NCI-H1436 (cell line): ENCODE results near the gene LURAP1L.
A peak's percentile ranks its signal among the peaks of the same experiment; 100 is the strongest.

Experiments
- DNase-seq: peaks from one replicate; lab custom pipeline; 2025; lab: John Stamatoyannopoulos, UW

LURAP1L gene

DNA sequence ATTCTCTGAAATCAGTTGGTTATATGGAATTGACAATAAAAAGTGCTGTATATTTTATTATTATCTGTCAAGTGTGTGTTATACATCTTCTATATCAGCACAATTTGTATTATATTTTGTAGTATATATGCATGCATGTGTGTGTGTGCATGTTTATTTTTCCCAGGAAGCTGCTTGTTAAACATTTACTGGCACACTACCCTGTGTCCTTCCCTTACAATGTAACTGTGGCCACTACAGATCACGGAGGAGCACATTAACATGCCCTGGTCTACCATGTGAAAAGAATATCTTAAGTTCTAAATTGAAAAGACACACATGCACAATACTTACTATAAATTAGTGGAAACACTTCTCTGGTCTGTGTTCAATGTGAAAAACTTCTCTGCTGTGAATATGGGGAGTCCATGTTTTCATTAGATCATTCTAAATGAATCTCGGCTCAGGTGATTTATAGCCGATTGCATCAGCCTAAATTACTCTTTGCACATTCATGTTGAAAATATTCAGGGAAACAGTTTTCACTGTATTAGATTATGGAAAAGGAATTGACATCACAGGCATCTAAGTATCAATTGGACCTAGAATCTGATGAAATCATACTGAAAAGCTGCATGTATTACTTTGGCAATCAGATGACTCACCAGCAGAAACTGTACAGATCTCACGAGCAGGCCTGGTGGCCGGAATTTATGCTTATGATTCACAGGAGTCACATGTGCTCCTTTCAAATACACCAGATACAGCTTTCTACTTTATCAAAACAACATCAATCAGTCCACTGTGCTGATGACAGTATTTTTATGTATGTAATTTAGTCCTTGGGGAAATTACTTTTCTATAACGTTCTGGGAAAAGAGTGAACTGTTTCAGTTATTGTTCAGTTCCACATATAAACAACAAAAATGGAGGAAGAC is 39.4 kb downstream of the LURAP1L start:
- peak; percentile 50 for DNase-seq

DNA sequence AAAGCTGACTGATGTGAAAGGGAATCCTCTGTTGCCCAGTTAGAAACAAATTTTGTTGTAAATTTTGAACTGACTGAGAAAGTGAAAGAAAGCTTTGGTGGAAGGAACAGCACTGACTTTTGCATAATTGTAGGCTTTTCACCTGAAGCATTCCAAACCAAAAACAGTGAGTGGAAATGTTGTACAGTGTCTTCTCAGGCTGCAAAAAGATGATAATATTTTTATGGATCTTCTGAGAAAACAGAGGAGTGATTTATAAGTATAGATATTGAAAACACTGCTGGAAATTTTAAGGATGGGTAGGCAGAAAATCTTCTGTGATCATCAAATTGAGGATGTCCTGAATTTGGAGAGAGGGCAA is 40.0 kb downstream of the LURAP1L start:
- DNase-seq = no peak

DNA sequence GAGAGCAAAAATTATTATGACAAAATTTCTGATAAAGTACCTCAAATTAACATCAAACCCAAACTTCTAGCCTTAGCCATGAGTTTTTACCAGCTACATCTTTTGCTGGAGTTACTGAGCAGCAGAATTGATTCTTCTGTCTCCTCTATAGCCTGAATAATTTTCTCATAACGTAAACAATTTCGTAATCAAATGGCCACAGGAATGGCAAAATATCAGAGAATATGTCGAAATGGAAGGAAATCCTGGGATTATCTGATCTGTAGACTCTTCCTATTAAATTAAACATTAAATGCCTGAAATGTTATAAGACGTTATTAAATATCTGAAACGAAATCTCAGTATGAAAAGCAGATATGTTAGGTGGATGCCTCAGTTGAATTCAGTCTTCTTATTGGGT is 41.1 kb downstream of the LURAP1L start:
- DNase-seq = no peak

DNA sequence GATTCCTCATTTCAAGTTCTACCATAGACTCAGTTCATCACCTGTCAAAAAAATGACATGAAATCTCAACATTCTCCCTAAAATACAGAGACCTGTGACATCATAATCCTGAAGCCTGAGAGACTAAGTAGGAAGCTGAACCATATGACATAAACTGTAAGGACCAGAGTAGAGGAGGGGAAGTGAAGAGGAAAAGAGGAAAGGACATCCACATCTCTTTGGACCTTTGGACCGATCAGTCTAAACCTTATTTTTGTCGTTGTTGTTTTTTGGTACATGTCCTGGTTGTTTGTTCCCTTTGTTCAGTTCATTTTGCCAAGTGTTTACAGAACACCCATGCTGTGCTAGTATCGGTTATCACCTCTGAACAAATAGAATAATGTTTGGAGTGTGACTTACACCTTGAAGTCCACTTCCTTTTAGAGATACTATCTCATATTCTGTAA is 41.9 kb downstream of the LURAP1L start:
- DNase-seq = no peak

DNA sequence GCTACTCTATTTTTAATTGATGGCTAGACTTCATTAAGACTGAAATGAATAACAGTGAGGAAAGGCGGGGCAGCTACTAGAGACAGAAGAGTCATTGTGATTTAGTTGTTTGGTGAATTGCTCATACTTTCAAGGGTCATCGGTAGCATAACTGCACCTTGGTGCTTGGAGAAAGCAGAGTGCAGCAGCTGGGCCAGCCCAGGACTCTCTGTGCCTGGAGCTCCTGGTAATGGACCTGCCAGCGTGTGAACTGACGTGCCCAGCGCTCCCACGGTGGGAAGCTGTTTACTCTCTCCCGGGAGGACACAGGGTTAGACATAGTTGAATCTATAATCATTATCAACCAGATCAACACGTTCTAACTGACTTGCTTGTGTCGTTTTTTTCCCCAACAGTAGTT is 42.9 kb downstream of the LURAP1L start:
- no peak for DNase-seq

DNA sequence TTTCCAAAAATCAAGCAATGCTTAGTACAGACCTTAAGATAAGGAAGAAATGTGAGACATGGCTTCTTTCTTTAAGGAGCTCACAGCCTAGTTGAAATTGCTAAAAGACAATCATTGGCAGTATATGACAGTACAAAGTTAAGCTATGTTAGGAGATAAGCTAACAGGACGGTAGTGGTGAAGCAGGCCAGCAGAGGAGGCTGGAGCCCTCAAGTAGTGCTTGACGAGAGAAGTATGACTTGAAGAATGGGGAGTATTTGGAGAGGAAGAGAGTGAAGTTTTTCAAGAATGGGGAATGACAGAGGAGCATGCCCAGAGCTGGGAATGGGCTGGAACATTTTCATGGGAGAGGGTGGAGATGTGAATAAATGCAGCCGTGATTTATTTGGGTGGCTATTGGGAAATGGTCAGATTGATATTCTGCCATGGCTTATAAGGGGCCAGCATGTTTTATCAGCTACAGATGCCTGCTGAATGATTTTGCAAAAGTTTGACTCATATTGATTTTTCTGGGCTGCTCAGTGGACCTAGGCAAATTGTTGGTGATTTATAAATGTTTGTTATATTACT is 43.7 kb downstream of the LURAP1L start:
- DNase-seq = no peak

DNA sequence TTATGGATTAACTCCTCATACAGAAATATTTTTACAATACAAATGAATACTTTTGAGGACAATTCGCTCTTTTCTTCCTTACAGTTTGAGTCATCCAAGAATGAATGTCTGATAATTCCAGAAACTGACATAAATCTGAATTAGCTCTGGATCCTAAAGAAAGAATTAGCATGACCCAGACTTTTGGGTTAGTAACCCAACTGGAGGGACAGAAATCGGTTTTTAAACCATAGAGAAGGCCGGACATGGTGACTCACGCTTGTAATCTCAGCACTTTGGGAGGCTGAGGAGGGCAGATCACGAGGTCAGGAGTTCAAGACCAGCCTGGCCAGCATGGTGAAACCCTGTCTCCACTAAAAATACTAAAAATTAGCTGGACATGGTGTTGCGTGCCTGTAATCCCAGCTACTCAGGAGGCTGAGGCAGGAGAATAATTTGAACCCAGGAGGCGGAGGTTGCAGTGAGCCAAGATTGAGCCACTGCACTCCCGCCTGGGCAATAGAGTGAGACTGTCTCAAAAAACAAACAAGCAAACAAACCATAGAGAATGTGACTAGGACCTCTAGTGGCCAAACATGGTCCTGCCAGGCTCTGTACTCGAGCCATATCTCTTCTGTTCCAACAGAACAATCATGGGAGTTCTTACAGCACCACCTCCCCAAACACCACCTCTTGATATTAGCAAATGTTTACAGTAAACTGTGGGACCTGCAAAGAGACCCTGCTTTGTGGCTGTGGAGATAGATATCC is 44.8 kb downstream of the LURAP1L start:
- DNase-seq = no peak

DNA sequence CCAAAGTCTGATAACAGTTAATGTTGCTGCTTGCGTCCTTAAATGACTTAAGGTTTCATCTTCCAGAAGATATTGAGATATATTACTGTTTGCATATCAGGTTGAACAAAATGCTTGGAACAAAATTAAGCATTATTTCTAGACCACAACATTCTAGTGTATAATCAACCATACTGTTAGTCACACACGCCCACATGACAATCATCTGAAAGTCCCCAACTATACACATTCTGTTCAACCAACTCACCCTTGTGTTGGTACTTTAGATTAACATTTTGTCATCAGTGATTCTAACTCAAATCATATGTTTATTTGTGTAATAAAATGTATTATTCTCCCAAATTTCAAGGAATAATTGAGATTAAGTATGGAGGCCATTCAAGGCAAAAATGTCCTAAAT is 47.3 kb downstream of the LURAP1L start:
- DNase-seq = no peak

DNA sequence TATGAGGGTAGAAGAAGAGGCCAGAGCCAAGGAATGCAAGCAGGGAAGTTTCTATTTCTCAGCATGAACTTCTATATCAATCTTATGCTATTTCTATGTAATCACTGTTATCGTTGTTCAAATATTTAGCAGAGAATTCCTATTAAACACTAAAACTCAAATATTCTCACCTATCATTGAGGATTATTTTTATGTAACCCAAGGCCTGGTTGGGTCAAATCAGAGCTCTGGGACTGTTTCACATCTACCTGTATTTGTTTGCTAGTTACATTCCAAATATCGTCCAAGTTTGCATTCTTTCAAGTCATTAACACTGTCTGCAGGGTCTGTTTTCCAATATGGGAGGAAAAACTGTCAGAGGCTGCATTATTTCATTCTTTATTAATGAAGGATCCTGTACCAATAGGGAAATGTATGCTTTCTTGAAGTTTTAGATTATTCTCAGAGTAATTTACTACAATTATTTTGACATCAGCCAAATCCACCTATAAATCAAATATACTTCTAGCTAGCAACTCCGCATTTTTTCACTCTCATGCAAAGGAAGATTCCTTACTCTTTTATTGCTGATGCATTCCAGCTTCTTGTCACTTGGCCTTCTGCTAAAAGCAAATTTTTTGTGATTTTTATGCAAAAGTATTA is 52.2 kb downstream of the LURAP1L start:
- DNase-seq = no peak

DNA sequence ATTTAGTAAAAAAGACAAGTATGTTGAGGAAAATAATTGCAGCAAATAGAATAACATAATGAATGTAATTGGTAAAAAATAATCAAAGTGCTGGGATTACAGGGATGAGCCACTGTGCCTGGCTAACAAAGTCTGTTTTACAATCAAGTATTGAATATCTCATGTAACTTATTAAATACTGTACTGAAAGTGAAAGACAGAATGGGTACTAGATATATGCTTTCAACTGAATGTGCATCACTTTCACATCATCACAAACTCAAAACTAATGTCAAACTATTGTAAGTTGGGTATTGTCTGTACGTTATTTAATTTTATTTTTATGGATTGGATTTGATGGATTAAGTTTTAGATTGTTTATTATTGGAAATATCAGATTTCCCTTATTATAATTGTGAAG is 58.9 kb downstream of the LURAP1L start:
- no peak for DNase-seq

DNA sequence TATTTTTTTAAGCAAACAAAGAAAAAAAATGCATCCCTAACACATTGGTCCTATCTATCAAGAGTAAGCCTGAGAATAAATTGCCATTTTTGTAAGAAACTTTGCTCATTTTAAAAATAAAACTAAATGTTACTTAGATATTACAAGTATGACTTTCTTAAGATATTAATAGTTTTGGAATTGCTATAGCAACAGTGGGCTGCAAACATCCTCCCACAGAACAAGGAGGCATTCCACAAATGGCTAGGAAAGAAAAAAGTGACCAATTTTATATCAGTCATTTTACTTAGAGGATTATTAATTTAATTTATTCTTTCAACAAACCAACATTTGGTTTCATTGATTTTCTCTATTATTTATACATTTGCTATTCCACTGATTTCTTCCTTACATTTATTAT is 63.7 kb downstream of the LURAP1L start:
- no peak for DNase-seq

DNA sequence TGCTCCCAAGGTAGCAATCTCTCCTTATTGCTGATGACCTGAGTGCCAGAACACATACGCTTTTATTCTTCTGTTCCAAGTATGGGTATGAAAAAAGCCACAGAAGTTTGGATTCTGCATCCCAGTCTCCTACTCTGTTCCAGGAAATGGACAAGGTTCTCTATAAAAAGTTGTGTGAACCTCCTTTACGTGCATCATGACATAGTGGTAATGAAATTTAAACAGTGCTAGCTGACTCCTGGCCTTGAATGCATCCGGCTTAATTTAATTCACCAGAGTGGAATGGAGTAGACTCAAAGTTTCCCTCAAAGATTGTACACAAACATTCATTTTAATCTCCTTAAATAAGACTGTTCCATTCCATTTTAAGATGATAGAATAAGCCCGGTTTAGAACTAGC is 68.9 kb downstream of the LURAP1L start:
- no peak for DNase-seq

DNA sequence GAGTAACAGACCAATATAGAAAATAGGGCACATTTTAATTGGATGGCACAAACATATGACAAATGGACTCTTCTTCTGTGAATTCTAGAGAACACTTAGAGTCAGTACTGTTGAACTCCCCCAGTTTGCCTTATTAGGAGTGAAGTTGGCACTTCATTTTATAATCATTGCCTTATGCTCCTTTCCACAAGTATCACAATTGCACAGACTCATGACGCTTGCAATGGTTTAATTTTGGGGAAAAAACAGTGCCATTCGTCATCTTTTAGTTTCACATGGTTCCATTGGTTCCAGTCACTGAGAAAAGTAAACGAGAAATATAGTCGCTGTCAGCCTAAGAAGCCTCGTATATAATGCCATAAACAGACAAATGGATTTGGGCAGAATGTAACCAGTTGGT is 71.2 kb downstream of the LURAP1L start:
- no peak for DNase-seq

DNA sequence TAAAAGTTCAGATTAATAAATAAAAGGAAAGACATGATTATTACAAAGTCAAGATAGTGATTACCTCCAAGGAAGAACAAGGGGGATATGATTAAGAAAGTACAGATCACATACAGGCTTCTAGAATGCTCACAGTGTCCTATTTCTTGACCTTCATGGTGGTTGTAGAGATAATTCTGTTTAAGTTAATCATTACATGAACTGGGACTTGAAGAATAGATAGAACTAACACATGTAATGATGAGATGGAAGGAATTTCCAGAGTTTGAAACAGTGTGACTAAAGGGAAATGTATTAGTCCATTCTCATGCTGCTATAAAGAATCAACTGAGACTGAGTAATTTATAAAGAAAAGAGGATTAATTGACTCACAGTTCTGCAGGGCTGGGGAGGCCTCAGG is 72.7 kb downstream of the LURAP1L start:
- no peak for DNase-seq

DNA sequence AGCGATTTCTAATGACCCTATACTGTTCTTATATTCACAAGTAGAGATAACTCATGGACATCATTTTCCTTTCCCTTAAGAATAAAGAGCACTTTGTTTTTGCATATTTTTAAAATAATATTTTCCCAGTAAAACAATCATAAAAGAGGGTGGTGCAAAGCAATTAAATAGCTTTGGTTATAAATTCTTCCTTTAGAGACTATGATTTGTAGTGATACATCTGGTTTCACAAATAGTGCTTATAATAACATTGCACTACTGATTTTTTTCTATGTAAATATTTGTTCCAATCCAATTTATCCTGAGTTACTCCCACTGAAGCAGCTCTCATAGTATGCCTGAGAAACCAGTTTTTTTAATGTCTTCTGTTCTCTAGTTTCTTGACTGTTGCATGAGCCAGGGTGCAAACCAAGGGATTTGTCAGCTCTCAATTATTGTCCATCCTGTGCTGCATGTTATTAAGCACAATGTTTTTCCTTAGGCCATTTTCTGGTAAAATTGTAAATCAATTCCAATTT is 74.7 kb downstream of the LURAP1L start:
- DNase-seq = no peak

DNA sequence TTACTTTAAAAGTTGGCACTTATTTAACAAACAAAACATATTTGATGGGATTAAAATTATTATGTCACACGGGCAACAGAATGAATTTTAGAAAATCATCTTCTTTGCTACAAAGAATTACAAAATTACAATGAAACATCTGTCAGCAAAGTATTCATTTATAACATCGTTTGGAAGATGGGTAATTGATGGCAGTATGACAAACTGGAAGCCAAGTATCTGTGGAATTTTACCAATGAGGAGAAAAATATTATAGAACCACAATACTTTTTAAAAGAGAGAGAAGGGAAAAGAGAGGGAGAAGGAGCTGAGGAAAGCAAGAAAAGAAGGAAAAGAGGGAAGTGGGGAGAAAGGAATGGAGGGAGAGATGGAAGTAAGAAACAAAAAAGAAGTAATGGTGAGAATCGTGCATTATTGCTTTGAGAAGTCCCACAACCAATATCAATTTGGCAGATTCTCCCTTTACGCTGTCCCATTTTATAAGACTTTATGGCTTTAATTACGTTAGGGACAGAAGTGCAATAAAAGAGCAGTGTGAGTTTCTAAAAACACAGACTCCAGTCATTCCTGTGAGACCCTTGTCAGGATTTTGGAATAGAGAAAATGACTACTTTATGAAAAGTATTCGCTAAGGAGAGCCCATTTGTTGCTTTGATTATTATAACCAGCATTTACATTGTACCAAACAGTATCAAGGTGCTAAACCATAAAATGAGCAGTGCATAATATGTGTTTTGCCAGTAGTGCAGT is 76.7 kb downstream of the LURAP1L start:
- DNase-seq = no peak

DNA sequence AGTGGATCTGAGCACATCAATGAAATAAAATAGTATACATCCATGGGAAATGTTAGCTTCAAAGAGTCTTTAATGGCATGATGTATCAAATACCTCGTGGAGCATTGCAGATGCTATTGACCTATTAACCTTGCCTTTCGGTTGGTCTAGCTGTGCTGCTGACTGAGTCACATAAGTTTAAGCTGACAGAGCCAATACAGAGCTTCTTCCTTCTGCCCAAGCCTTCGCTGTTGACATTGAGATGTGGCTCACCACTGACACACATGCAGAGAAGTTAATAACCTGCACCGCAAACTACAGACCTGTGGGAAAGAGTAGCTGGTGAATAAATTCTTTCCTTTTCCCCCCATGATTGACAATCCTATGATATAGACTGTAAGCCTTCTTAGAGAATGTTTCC is 78.2 kb downstream of the LURAP1L start:
- no peak for DNase-seq

DNA sequence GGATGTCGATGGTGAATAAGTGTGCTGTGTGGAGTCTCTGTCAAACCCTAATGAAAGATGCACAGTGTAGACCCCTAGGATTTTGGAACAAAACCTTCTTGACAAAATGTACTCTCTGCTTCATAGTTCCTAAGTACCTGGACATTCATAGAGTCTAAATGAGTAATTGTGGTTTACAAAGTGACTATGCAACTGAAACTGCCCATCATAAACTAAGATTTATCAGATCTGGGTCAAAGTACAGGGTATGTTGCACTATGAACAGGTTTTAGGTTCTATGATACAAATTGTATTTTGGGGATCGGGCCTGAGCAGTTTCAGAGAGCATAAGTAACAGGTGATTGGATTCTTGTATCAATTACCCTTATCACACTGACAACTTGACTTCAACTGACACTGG is 79.4 kb downstream of the LURAP1L start:
- DNase-seq = no peak

DNA sequence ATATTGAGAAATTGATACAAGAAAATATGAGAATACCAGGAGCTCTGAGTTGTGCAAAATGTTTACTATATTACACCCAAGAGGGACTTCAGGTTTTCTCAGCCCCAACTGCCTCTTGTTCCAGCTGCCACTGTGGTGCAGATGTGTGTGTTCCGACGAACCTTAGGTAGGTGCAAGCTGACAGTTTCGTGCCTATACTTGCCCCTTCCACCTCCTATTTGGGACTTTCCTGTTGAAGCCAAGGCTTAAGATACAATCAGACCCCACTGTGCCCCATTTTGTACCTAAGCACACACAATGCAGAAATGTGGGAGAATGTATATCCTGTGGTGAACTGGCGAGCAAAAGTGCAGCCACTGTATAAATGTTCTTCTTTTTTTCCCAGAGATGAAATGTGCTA is 80.2 kb downstream of the LURAP1L start:
- DNase-seq = no peak

DNA sequence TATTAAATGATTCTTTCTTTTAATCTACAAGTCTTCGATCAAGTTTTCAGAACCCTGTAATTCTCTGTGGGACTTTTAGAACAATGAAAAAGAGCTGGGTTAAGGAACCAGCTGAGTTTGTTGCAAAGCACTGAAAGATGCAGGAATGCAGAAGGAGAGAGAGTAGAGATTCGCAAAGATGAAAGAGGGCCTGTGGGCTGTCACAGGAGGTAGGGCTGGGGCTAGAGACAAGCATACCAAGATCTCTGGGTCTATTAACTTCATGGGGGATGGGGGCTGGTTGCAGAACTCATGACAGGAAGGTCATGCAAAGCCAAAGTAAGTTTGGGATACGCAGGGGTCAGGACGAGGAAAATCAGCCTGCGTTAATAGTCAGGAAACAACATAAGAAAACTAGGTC is 81.8 kb downstream of the LURAP1L start:
- DNase-seq = no peak

DNA sequence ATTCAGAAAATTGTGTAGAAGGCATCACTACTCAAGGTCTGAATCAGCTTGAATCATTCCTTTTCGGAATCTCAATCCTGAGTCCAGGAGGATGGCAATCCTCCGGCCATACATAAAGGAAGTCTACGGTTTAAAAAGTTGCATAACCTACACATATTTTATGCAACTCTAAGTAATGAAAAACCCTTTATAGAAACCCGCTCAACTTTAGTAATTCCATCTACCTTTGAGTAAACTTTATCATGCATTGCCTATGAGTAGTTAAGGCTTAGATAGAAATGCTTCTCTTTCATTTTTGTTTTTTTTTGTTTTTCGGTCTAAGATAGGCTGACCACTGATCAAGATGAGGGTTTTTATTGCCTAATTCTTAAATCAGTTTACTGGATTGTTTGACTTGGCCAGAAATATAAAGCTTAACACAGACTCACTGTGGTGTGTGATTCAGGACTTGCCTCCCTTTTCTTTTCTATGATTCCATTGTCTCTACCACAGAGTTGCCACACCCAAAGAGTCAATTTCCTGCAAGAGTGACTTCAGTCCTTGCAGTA is 85.0 kb downstream of the LURAP1L start:
- DNase-seq = no peak
